Activated CD8-positive, alpha-beta memory T cell treated with anti-CD3 and anti-CD28 coated beads for 24 hours (primary cell): ENCODE results near the gene ASB8.
"Not testable (repeated sequence)": the region's sequence is repeated elsewhere in the genome, so short reads cannot be mapped to it uniquely, and the experiment has no call there.

Experiments
- DNase-seq: peaks from one replicate; pipeline ENCODE4 v3.0.0-alpha.2; 2020

ASB8 gene

GRCh38 chr12:48182631-48183030 is 25.3 kb upstream of the ASB8 start:
- DNase-seq, result no peak

GRCh38 chr12:48180857-48181495 is 23.7 kb upstream of the ASB8 start:
- DNase-seq, result no peak

GRCh38 chr12:48180424-48180823 is 23.1 kb upstream of the ASB8 start:
- no peak for DNase-seq

- no peak for DNase-seq
Measured at GRCh38 chr12:48179466-48179865, 22.2 kb upstream of the ASB8 start.

GRCh38 chr12:48177982-48178381 is 20.7 kb upstream of the ASB8 start:
- no peak for DNase-seq

GRCh38 chr12:48176417-48176751 is 19.1 kb upstream of the ASB8 start:
- DNase-seq, result no peak

GRCh38 chr12:48175613-48176416 is 18.5 kb upstream of the ASB8 start:
- DNase-seq, result no peak

- DNase-seq, result no peak
Measured at GRCh38 chr12:48169011-48169410, 11.7 kb upstream of the ASB8 start.

- peak; percentile 54 for DNase-seq
Measured at GRCh38 chr12:48165089-48165981, 8.0 kb upstream of the ASB8 start.

GRCh38 chr12:48164451-48164850 is 7.1 kb upstream of the ASB8 start:
- no peak for DNase-seq

- no peak for DNase-seq
Measured at GRCh38 chr12:48163150-48163747, 5.9 kb upstream of the ASB8 start.

GRCh38 chr12:48160807-48161206 is 3.5 kb upstream of the ASB8 start:
- no peak for DNase-seq

GRCh38 chr12:48160046-48160445 is 2.7 kb upstream of the ASB8 start:
- DNase-seq, result no peak

GRCh38 chr12:48157889-48158370 is 615 bp upstream of the ASB8 start:
- peak; percentile 64 for DNase-seq

GRCh38 chr12:48156652-48157017 is 680 bp downstream of the ASB8 start:
- no peak for DNase-seq

GRCh38 chr12:48155786-48156185 is 1.5 kb downstream of the ASB8 start:
- not testable (repeated sequence) for DNase-seq

- no peak for DNase-seq
Measured at GRCh38 chr12:48151103-48151771, 6.1 kb downstream of the ASB8 start.

- no peak for DNase-seq
Measured at GRCh38 chr12:48145981-48146380, 11.3 kb downstream of the ASB8 start.

GRCh38 chr12:48143898-48144297 is 13.4 kb downstream of the ASB8 start:
- no peak for DNase-seq

GRCh38 chr12:48142818-48143674 is 14.3 kb downstream of the ASB8 start:
- DNase-seq, result no peak

- DNase-seq, result no peak
Measured at GRCh38 chr12:48135027-48135426, 22.3 kb downstream of the ASB8 start.

GRCh38 chr12:48132826-48133225 is 24.5 kb downstream of the ASB8 start:
- no peak for DNase-seq
